Thymus (tissue), 11 donors: ENCODE results near the gene FYCO1. TPM values are rescaled to one million over a fixed set of nuclear protein-coding genes. Genes with fewer than 3 reads are reported as not detected.

Source experiments
- DNase-seq, 9 donors: peaks; one replicate each; pipeline ENCODE4 v3.0.0-alpha.2; 2013; ENCODE audit warnings: low spot score in 9 of 9, low read depth in 6 of 9, missing footprints in 1 of 9
- H3K27ac ChIP-seq, 2 donors: one replicate each; pipeline ENCODE4 v1.5.1; 2013; ENCODE audit warnings: control low read depth in 1 of 2, low read depth in 1 of 2, low read length in 1 of 2, mild to moderate bottlenecking in 1 of 2, moderate library complexity in 1 of 2
- H3K27me3 ChIP-seq, 2 donors: one replicate each; pipeline ENCODE4 v1.5.1; 2013; ENCODE audit warnings: low read length in 1 of 2; ENCODE audit not compliant: control insufficient read depth in 2 of 2, insufficient read depth in 1 of 2
- H3K36me3 ChIP-seq, 2 donors: one replicate each; pipeline ENCODE4 v1.5.1; 2013; ENCODE audit warnings: low read length in 1 of 2, mild to moderate bottlenecking in 1 of 2, moderate library complexity in 1 of 2; ENCODE audit not compliant: control insufficient read depth in 2 of 2, insufficient read depth in 2 of 2
- H3K4me1 ChIP-seq, 2 donors: one replicate each; pipeline ENCODE4 v1.5.1; 2013; ENCODE audit warnings: low read length in 2 of 2; ENCODE audit not compliant: control insufficient read depth in 2 of 2, insufficient read depth in 2 of 2
- H3K4me3 ChIP-seq, 2 donors: one replicate each; pipeline ENCODE4 v1.5.1; 2013; ENCODE audit warnings: low read length in 2 of 2, control low read depth in 1 of 2, mild to moderate bottlenecking in 1 of 2
- H3K9me3 ChIP-seq, 2 donors: one replicate each; pipeline ENCODE4 v1.5.1; 2013; ENCODE audit warnings: low read length in 1 of 2, mild to moderate bottlenecking in 1 of 2; ENCODE audit not compliant: control insufficient read depth in 2 of 2, insufficient read depth in 1 of 2
- WGBS: extraction: QIAGEN DNeasy Blood & Tissue Kit; methylation state at CpG from one replicate; pipeline ENCODE4 v1.1.7; 2013; 5-methylcytosine and 5-hydroxymethylcytosine counted together
- polyA plus RNA-seq: library from polyadenylated mRNA; stranded (reverse); fragments of 200-250 nt; gene quantifications from one replicate; pipeline ENCODE4 v1.2.3, GENCODE V29; 2013
- total RNA-seq: library from RNA; stranded (reverse); fragments of 120-200 nt; gene quantifications from one replicate; pipeline ENCODE4 v1.2.4, GENCODE V29; 2013
- donor health status: healthy.

The FYCO1 gene
- total and polyA plus RNA-seq, 2 donors, result 7.8 to 8.1 TPM

DNA sequence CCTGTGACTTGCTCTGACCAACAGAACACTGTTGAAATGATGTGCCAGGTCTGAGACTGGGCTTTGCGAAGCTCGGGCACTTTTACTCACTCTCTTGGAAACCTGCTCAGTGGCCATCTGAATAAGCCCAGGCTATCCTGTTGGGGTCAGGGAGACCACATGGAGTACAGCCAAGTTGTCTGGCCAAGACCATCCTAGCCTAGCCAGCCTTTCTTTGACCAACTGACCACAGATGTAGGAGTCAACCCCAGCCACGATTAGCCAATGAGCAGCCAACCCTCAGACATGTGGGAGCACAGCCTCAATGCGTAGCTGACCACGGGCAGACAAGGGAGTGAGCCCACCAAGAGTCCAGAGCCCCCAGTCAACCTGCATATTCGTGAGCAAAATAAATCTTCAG lies 83.2 kb downstream of the FYCO1 start:
- no peaks in the 10 kb centered on the region for H3K9me3 ChIP-seq
- H3K27ac ChIP-seq, result peak overlapping the region; percentile 78 to 92
- no peaks in the 10 kb centered on the region for H3K27me3 ChIP-seq
- 91% methylated on average over 6 of the region's 6 CpGs for WGBS
- peaks cover 70 to 91% of the 10 kb centered on the region in 2 donors for H3K4me1 ChIP-seq
- H3K36me3 ChIP-seq, result peaks cover 10 to 50% of the 10 kb centered on the region in 2 donors
- H3K4me3 ChIP-seq, result peak overlapping the region; percentile 37 to 70
- DNase-seq, result no peak

DNA sequence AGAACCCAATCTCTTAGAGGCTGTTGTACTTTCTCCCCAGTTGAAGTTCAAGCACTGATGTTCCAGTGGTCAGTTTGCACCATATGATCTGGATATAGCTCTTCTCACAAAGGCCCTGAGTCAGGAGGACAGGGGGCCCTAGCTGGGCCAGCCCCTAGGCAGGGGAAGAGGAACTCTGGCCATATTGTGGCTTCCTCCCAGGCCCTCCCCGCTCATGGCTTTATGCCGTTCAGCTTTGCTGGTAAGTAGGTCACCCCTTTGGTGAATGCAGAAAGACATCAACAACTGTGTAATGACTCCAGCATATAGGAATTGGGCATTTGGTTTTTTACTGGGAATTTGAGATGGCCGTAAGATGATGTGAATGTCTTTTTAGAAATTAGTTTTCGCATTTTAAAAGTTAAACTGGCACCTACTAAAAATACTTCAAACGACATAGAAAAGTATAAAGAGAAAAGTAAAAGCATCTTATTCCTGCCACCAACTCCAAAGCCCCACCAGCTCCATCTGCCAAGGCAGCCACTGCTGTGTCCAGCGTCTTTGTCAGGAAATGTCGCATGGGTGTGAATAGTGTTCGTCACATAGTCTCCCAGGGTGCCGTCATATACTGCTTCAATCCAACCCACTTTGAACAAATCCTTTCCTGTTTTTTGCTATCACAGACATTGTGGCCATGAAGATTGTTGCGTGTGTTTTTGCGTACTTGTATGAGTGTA lies 84.0 kb downstream of the FYCO1 start:
- Histone ChIP-seq H3K36me3 (peaks cover 16 to 51% of the 10 kb centered on the region in 2 donors), H3K27me3 (no peaks in the 10 kb centered on the region), H3K4me1 (peaks cover 68 to 91% of the 10 kb centered on the region in 2 donors), H3K27ac (peak overlapping the region; percentile 78 to 92), H3K9me3 (no peaks in the 10 kb centered on the region), H3K4me3 (peak overlapping the region; percentile 37 to 70)
- WGBS, result 65% methylated on average over 11 of the region's 11 CpGs
- peak in 1 of 9 donors; percentile 75 for DNase-seq

DNA sequence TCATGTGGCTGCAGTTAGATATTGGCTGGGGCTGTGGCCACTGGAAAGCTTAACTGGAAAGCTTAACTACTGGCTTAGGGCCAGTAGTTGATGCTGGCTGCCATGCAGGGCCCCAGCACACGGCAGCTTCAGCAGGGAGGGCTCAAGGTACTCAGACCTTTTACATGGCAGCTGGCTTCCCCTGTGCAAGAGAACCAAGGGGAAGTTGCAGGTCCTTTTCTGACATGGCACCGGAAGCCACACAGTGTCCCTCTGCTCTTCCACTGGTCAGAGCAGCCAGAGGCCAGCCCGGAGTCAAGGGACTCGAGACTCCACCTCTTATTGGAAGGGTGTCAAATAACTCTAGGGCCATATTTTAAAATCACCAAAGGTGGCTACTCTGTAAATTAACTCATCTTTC lies 84.7 kb downstream of the FYCO1 start:
- WGBS, result 82% methylated on average over 4 of the region's 4 CpGs
- H3K27ac ChIP-seq, result peak overlapping the region; percentile 46 to 92
- DNase-seq, result no peak

DNA sequence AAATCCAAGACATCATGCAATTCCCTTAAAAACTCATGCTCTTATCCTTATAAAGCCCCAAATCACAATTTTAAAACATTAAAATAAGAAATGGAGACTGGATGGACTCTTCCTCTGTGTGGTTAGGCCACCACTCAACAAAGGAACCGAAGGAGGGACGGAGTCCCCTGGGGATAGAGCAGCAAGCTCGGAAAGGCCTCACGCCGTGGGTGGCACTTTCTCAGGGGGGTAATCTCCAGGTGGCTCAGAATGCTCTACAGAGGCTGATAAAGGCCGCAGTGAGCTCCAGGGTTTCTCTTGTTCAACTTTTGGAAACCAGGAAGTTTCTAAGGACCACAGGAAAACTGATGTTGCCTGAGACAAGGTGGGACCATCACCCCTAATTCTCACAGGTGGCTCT lies 86.1 kb downstream of the FYCO1 start:
- H3K4me1 ChIP-seq, result peaks cover 74 to 92% of the 10 kb centered on the region in 2 donors
- WGBS, result 51% methylated on average over 6 of the region's 6 CpGs
- H3K9me3 ChIP-seq, result no peaks in the 10 kb centered on the region
- no peak for DNase-seq
- peaks cover 34 to 71% of the 10 kb centered on the region in 2 donors for H3K36me3 ChIP-seq
- peak overlapping the region; percentile 39 to 92 for H3K27ac ChIP-seq
- H3K27me3 ChIP-seq, result no peaks in the 10 kb centered on the region
- H3K4me3 ChIP-seq, result peak overlapping the region; percentile 29 to 70

More for the DNA sequence above, 84.7 kb downstream of the FYCO1 start:
- Histone ChIP-seq H3K4me3 (peak overlapping the region; percentile 37 to 70), H3K4me1 (peaks cover 68 to 91% of the 10 kb centered on the region in 2 donors), H3K9me3 (no peaks in the 10 kb centered on the region), H3K36me3 (peaks cover 24 to 58% of the 10 kb centered on the region in 2 donors), H3K27me3 (no peaks in the 10 kb centered on the region)

DNA sequence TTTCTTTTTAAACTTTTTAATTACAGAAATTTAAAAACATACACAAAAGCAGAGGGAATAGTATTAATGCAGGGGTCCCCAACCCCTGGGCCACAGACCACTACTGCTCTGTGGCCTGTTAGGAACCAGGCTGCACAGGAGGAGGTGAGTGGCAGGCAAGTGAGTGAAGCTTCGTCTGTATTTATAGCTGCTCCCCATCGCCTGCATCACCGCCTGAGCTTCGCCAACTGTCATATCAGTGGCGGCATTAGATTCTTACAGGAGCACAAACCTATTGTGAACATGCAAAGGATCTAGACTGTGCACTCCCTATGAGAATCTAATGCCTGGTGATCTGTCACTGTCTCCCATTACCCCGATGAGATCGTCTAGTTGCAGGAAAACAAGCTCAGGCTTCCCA lies 86.9 kb downstream of the FYCO1 start:
- H3K9me3 ChIP-seq, result no peaks in the 10 kb centered on the region
- WGBS, result 62% methylated on average over 7 of the region's 7 CpGs
- no peaks in the 10 kb centered on the region for H3K27me3 ChIP-seq
- no peak overlapping the region for H3K4me3 ChIP-seq
- H3K4me1 ChIP-seq, result peaks cover 80 to 92% of the 10 kb centered on the region in 2 donors
- peak in 1 of 9 donors; percentile 58 for DNase-seq
- peaks cover 42 to 79% of the 10 kb centered on the region in 2 donors for H3K36me3 ChIP-seq
- peak overlapping the region; percentile 71 to 92 for H3K27ac ChIP-seq

DNA sequence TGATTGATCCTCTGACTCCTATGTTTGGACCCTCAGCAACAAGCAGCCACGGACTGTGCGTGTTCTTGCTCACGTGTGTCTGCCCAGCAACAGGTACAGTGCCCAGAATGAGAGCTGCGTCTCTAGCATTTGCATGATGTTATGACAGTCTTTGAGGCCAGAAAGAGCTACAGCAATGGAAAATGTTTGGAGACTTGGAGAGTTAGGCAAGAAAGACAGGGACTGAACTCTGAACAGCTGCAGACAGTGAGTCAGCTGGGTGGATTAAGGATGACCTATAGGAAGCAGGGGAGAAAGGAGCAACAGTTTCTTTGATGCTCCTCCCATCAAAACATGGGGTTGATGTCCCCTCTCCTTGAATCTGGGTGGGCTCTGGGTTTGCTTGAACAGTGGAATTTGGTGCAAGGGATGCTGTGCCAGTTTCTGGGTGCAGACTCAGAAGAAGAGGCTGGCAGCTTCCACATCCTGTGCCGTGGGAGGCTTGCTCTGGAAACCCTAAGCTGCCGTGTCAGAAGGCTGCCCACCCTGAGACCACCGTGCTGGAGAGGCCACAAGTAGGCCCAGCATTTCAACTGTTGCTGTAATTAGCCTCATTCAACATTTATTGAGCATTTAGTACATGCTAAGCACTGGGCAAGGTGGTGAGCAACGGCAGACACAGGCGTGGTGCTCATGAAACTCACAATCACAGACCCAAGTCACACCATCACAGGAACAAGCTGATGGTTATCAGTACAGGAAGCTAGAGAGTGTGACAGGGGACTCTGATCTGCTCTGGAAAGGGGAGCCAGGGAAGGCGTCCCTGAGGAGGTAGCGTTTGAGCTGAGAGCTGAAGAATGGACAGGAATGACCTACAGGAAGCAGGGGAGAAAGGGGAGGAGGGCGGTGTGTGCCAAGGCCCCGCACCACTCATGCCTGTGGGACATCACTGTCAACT lies 87.6 kb downstream of the FYCO1 start:
- Histone ChIP-seq H3K4me1 (peaks cover 82 to 93% of the 10 kb centered on the region in 2 donors), H3K9me3 (no peaks in the 10 kb centered on the region), H3K27ac (peak overlapping the region; percentile 64 to 92), H3K4me3 (no peak overlapping the region), H3K27me3 (no peaks in the 10 kb centered on the region), H3K36me3 (peaks cover 49 to 86% of the 10 kb centered on the region in 2 donors)
- WGBS, result 56% methylated on average over 13 of the region's 13 CpGs
- peak in 2 of 9 donors; percentile 58 to 76 for DNase-seq

DNA sequence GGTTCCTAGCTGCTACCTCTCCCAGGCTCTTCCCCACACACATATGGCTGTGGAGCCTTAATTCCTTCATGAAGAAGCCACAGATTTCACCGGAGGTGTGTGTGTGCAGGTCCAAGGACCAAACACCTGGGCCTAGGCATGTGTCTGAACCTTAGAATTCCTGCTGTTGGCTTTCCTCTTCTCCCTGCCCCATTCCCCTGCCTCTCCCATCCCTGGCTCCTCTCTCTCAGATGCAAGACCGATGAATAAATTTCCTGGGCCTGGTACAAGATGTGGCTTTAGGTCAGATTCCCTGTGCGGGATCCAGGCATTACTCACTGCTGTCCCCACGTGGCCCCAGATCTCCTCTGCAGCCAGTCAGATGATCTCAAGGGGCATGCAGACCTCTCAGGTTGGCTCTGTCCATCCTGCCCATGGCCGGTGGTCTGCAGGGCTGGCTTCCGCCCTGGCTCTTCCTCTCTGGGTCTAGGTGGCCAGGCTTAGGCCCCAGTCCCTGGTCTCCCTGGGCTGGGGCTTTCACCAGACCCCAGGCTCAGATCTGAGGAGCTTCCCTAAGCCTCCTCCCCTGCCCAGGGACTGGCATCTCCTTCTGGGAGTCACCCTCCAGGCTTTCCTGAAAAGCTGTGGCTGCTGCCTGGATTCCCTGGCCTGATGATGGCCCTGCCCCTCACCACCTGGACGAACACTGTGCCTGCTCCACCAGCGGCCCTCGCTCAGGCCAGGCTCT lies 88.8 kb downstream of the FYCO1 start:
- Histone ChIP-seq H3K4me3 (no peak overlapping the region), H3K27me3 (no peaks in the 10 kb centered on the region), H3K9me3 (no peaks in the 10 kb centered on the region), H3K27ac (peak overlapping the region; percentile 26 to 92), H3K36me3 (peaks cover 55 to 87% of the 10 kb centered on the region in 2 donors), H3K4me1 (peaks cover 75 to 89% of the 10 kb centered on the region in 2 donors)
- WGBS, result 92% methylated on average over 9 of the region's 9 CpGs
- DNase-seq, result no peak

DNA sequence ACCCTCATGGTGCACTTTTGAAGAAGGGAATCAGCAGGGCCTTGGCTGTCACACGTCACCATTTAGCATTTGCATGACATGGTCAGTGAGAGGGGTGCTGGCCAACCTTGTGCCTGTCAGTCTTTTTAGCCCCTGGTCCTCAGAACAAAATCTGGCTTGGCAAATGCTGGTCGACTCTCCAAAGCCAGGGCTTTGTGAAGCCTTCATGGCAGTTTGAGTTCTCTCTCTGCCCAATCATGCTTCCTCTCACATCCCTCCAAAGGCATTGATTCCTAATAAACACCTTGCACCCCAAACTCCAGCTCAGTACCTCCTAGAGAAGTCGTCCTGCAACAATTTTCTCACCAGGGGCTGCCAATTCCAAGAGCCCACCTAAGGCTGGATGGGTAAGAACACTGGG lies 89.9 kb downstream of the FYCO1 start:
- no peak for DNase-seq
- no peak overlapping the region for H3K4me3 ChIP-seq
- peaks cover 63 to 87% of the 10 kb centered on the region in 2 donors for H3K36me3 ChIP-seq
- no peaks in the 10 kb centered on the region for H3K9me3 ChIP-seq
- H3K27me3 ChIP-seq, result no peaks in the 10 kb centered on the region
- H3K27ac ChIP-seq, result peak overlapping the region in 1 of 2 donors; percentile 49
- H3K4me1 ChIP-seq, result peaks cover 67 to 83% of the 10 kb centered on the region in 2 donors
- WGBS, result 94% methylated on average over 3 of the region's 3 CpGs
